HG03103 (cell line): ENCODE measurements around the gene VPS4A.
A peak's percentile ranks its signal among the peaks of the same experiment; 100 is the strongest.

Experiments
- ATAC-seq: cut with Tn5 transposase; IDR thresholded peaks from one replicate; pipeline ENCODE4 v1.9.1; 2021; ENCODE audit warnings: low read depth; ENCODE audit not compliant: unreplicated experiment

Gene VPS4A

DNA sequence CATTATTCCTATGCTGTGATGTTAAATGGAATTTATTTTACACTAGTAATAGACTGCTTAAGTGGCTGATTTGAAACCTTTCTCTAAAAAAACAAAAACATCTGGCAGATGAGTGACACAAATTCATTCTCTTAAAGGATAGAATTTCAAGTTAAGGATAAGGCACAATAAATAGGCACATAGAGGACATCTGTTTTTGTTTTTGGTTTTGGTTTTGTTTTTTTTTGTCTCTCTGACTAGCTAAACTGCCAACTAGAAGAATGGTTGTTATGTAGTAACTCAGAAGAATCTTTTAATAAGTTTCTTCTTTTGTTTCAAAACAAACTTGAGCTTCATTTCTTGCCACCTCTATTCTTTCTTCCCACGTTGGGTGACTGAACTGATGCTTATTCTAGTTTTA, 5.1 kb upstream of the VPS4A start:
- no peak for ATAC-seq

DNA sequence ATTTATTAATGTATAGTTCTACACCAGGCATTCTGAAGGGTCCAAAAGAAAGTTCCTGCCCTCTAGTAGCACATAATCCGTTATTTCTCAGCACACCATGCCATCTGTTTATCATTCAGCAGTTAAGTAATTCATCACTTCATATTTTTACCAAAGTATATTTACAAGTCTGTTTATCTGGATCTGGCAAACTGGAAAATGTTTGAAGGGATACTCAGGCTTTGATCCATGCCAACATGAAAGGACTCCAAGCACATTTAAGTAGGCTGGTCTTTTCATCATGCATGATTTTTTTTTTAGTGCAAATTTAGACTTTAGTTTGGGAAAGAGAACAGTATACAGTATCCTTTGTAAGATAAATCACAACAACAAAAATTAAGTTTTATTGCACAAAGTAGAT, 4.1 kb upstream of the VPS4A start:
- no peak for ATAC-seq

DNA sequence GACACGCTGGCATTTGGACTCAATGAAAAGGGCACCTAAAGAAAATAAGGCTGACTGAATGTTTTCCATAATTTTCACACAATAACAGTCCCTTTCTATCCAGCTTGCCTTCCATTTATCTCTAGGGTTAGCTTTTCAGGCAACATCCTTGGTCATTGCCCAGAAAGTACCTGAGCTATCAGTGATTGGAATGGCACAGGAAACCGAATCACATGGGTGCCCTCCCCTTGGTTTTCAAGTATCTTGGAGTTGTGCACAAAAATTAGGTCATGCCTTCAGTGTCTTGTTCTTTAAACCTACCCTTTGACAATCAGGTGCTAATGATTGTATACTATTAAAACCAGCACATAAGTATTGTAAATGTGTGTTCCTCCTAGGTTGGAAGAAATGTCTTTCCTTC, 3.3 kb upstream of the VPS4A start:
- no peak for ATAC-seq

DNA sequence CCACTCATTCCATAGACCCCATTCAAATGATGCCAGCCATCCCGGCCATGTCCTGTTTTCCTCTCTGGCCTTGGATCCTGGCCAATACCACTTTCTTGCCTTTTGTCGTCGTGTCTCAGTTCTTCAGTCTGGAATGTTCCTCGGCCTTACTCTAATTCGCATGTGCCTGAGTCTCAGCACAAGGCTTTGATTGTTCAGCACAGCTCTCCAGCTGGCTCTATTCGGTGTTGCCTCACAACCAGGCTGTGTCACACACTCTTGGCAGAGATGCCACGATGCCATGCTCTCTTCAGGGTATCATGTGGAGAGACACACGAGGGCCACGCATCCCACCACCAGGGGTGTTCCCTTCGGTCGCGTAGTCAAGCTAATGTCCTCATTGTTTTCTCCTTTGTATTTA, 1.8 kb upstream of the VPS4A start:
- ATAC-seq, result no peak

DNA sequence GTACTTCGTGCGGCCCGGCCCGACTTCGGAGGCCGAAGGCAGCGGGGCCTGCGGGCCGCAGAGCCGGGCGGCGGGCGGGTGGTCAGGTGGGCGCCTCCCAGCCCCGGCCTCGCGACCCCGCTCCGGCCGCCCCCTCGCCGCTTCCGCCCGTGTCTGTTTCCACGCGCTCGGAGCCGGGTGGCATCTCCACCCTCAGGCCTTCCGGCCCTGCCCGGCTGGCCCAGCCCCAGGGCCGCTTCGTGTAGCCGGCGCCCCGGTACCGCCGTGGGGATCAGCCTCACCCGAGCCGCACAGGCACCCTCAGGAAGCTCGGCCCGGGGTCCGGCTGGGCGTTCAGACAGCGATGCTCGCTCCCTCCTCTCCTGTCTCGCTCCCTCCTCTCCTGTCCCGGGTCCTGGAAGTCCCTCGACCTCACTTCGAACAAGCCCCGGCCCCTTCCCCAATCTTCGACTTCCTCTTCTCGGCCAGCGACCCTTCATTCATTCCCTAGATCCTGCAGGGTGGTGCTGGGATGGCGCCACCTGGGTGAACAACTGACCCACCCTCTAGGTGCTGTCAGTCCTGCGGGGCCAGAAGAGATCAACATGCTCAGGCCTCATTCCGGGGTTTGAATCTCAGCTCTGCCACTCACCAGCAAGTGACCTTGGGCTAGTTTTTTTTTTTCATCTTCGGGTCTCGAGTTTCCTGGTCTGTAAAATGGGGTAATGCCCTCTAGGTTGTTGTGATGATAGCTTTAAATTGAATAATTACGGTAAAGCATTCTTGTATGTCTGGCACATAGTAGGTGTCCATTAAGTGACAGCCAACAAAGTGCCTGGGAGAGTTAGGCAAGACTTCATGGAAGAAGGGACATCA, 610 bp downstream of the VPS4A start:
- peak; percentile 37 for ATAC-seq

DNA sequence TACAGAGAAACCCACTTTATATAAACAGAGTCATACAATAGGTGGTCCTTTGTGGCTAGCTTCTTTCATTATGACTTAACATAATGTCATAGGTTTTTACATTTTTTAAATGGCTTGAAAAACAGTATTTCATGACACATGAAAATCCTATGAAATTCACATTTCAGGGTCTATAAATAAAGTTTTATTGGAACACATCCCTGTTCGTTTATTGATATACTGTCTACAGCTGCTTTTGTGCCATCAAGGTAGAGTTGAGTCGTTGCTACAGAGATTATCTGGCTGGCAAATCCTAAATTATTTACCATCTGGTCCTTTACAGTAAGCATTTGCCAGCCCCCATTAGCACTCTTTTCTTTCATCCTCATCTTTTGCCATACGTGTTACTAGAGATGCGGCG, 2.3 kb downstream of the VPS4A start:
- no peak for ATAC-seq

GRCh38 chr16:69314534-69314933, 3.4 kb downstream of the VPS4A start:
- no peak for ATAC-seq

- ATAC-seq, result no peak
These were observed 4.5 kb downstream of the VPS4A start for GRCh38 chr16:69315486-69316311.

GRCh38 chr16:69316595-69317034, 5.5 kb downstream of the VPS4A start:
- ATAC-seq, result no peak

DNA sequence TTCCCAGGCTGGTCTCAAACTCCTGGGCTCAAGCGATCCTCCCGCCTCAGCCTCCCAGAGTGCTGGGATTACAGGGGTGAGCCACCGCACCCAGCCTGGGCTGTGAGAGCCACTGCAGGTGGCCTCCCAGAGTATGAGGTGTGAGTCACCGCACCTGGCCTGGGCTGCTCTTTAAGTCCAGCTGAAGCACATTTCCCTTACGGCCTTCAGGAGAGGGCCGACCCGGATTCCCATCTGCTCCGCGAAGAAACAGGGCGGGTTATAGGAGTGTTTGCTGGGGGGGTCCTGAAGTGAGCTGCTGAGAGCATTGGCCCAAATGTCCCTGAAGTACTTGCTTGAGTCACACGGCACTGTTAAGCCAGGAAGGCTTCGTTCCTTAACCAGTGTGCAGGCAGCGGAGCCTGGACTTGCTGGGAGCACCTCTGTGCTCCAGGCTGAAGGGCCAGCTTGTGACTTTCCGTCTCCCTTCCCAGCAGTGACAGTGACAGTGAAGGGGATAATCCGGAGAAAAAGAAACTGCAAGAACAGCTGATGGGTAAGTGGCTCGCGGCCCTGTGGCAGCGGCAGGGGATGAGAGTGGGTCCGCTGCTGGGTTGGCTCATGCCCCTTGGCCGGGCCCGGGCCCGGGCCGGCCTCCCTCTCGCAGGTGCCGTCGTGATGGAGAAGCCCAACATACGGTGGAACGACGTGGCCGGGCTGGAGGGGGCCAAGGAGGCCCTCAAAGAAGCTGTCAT, 7.2 kb downstream of the VPS4A start:
- ATAC-seq, result no peak

GRCh38 chr16:69318911-69319289, 7.8 kb downstream of the VPS4A start:
- no peak for ATAC-seq

DNA sequence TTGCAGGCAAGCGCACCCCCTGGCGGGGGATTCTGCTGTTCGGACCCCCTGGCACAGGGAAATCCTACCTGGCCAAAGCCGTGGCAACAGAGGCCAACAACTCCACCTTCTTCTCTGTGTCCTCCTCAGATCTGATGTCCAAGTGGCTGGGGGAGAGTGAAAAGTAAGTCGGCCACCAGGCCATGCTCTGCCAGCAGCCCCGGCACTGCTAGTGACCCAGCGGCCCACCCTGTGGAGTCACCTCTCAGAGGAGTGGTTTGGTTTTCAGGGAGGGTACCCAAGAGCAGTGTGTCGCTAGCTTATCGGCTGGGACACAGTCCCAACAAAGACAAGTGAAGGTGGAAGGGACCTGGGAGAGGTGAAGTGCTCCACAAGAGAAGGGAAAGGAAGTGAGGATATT, 8.2 kb downstream of the VPS4A start:
- ATAC-seq, result no peak

- no peak for ATAC-seq
These were observed 8.9 kb downstream of the VPS4A start for GRCh38 chr16:69319826-69320739.

GRCh38 chr16:69320740-69321073, 9.6 kb downstream of the VPS4A start:
- ATAC-seq, result no peak

DNA sequence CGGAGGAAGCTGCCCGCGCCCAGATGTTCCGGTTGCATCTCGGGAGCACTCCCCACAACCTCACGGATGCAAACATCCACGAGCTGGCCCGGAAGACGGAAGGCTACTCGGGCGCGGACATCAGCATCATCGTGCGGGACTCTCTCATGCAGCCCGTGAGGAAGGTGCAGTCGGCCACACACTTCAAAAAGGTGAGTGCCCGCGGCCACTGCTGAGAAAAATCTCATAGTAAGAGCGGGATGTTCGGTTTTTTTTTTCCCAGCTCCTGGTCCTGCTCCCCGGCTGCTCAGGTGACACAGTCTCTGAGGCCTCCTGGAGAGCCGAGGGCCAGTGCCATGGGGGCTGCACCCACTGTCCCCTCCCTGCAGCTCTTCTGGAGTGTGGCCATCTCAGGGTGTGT, 9.9 kb downstream of the VPS4A start:
- ATAC-seq, result no peak

GRCh38 chr16:69322343-69322742, 11.2 kb downstream of the VPS4A start:
- ATAC-seq, result no peak

DNA sequence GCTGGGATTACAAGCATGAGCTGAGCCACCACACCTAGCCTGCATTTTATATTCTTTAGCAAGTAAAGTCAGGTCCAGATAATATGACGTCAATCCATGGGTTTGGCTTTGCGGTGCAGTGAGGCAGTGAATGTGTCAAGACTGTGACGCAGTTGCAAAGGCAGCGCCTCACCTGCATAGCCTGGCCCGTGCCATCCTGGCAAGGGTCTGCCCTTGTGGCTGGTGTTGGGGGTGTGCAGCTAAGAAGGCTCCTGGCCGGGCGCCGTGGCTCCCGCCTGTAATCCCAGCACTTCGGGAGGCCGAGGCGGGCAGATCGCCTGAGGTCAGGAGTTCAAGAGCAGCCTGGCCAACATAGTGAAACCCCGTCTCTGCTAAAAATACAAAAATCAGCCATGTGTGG, 12.3 kb downstream of the VPS4A start:
- no peak for ATAC-seq

- ATAC-seq, result no peak
These were observed 12.9 kb downstream of the VPS4A start for GRCh38 chr16:69324013-69324531.

DNA sequence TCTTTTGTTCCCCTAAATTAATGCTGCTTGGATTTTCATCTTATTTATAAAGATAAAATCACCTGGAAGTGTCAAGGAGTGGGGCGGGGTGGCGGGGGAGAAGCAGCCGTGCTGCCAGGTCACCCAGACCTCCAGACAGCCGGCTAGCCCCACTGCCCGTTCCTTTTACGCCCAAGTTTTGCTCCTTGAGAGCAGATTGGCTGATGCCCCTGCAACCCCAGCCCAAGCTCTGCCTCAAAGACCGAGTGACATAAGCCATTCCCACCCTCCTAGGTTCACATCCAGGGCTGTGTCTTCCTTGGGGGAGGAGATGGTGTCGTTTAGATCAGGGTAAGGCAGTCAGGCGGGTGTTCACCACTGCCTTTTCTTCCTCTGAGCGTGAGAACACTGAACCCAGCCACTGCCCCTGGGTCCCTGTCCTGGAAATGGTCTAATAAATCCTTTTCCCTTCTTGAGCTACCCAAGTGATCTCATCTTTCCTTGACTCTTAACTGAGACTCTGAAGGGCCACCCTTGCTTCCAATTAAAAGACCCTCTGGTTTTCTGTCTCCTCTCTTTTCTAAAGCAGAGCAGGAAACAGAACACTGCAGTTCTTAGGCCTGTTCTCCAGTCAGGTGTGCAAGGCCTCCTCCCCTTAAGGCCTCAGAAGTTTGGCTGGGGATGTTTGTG, 13.6 kb downstream of the VPS4A start:
- no peak for ATAC-seq

DNA sequence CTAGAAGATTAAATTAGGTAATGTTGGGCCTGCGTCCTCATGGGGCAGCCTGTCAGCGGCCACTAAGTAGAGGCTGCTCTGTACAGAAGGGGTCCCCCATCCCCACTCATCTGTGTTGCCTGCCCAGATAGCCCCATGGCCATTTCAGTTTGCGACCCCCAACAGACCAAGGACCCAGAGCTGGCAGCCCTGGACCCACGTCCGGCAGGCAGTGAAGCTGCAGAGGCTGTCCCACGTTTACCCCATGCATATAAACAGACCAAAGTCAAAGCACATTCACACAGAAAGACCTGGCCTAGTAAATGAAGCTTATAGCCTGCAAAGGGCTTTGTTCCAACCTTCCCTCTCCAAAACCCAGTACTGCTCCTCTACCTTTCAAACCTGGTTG, 14.6 kb downstream of the VPS4A start:
- no peak for ATAC-seq
